GM21717 (cell line): ENCODE results near the gene ARL6IP6.

Experiments
- ATAC-seq: cut with Tn5 transposase; IDR thresholded peaks from one replicate; pipeline ENCODE4 v1.9.1; 2021; ENCODE audit warnings: mild to moderate bottlenecking, moderate library complexity; ENCODE audit not compliant: unreplicated experiment

Gene ARL6IP6

DNA sequence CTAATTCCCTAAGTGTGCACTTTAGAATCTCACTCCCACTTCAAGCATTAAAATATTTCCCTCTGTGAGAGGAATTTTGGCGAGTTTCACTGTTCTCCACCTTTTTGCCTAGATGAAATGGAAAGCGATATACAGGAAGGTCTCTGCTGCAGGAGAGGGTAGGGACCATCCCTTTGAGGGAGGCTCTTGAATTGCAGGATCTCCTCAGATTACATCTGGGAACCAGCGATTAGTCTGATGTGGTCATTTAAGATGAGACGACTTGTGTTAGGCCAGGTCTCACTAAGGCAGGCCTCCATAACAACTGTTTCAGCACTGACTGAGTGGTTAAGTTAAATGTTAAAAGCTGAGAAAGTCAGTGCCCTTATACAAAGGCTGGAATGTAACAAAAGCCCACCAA is 74.6 kb downstream of the ARL6IP6 start:
- ATAC-seq, result no peak

DNA sequence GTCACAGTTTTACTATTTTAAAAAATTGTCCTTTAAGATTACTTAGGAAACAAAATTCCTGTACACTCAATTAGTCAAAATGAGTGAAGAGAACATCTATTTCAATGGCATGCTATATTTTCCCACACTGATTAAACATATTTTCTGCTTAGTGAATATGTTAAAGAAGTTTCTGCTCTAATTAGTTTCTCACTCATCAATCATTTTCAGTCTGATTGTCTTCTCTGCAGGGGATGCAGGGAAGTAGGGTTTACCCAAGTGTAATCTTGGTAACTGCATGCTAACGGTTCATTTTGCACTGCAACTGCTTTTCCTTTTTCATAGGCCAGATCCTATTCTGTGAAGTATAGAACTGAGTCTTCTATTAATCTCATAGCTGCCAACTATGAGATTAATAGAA is 78.5 kb downstream of the ARL6IP6 start:
- ATAC-seq, result no peak

DNA sequence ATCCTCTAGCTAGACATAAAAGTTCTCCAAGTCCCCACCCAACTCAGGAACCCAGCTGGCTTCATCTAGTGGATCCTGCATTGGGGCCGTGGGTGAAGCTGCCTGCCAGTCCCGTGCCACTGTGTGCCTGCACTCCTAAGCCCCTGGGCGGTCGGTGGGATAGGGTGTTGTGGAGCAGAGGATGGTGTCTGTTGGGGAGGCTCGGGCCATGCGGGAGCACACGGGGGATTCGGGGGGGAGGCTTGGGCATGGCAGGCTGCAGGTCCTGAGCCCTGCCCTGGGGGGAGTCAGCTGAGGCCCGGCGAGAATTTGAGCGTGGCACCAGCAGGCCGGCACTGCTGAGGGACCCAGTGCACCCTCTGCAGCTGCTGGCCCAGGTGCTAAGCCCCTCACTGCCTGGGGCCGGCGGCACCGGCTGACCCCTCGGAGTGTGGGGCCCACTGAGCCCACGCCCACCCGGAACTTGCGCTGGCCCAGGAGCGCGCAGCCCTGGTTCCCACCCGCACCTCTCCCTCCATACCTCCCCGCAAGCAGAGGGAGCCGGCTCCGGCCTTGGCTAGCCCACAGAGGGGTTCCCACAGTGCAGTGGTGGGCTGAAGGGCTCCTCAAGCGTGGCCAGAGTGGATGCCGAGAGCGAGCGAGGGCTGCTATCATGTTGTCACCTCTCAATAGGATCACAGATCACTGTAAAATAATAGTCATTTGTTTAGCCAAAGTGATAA is 86.4 kb downstream of the ARL6IP6 start:
- no peak for ATAC-seq

DNA sequence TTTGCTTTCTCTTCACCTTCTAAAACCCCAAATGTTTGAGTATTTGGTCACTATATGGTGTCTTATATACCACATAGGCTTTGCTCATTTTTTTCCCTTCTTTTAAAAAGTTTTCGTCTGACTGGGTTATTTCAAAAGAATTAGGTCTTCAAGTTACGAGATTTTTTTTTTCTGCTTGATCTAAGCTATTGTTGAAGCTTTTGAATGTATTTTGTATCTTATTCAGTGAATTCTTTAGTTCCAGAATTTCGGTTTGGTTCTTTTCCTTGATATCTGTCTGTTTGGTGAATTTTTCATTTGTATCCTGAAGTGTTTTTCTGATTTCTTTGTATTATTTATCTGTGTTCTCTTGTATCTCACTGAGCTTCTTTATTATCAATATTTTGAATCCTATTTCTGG is 93.5 kb downstream of the ARL6IP6 start:
- ATAC-seq, result no peak
